NT2/D1 (cell line): ENCODE data around the gene FGF3.

ENCODE experiments used
- DNase-seq: peaks from one replicate; pipeline ENCODE4 v3.0.0-alpha.2; 2011; ENCODE audit warnings: low read depth, low spot score
- H3K27me3 ChIP-seq: 2 replicates; pipeline ENCODE4 v1.6.0; 2011; ENCODE audit warnings: mild to moderate bottlenecking; ENCODE audit not compliant: insufficient read length, insufficient read depth
- H3K36me3 ChIP-seq: 2 replicates; pipeline ENCODE4 v1.6.1; 2011; ENCODE audit warnings: mild to moderate bottlenecking, low read length, mixed read lengths; ENCODE audit not compliant: insufficient read depth, insufficient read length
- H3K4me1 ChIP-seq: 2 replicates; pipeline ENCODE4 v1.5.1; 2011; ENCODE audit not compliant: insufficient read depth, insufficient read length
- H3K4me3 ChIP-seq: 2 replicates; pipeline ENCODE4 v1.5.1; 2011; ENCODE audit warnings: low read depth; ENCODE audit not compliant: insufficient read length
- H3K9ac ChIP-seq: 2 replicates; pipeline ENCODE4 v1.6.0; 2011; ENCODE audit warnings: low read depth; ENCODE audit not compliant: insufficient read length
- H3K9me3 ChIP-seq: 2 replicates; pipeline ENCODE4 v1.5.1; 2011; ENCODE audit warnings: mild to moderate bottlenecking, low read length; ENCODE audit not compliant: insufficient read depth
- SUZ12 ChIP-seq: IDR thresholded peaks from 2 replicates; pipeline ENCODE4 v1.6.1; 2011; ENCODE audit not compliant: insufficient read length, insufficient read depth; ENCODE audit errors: extremely low read depth
- YY1 ChIP-seq: IDR thresholded peaks from 2 replicates; pipeline ENCODE4 v1.6.1; 2011; ENCODE audit not compliant: insufficient read length, insufficient read depth
- ZNF274 ChIP-seq: IDR thresholded peaks from 2 replicates; pipeline ENCODE4 v1.6.1; 2011; ENCODE audit warnings: mild to moderate bottlenecking, low read depth, low read length

Gene FGF3

DNA sequence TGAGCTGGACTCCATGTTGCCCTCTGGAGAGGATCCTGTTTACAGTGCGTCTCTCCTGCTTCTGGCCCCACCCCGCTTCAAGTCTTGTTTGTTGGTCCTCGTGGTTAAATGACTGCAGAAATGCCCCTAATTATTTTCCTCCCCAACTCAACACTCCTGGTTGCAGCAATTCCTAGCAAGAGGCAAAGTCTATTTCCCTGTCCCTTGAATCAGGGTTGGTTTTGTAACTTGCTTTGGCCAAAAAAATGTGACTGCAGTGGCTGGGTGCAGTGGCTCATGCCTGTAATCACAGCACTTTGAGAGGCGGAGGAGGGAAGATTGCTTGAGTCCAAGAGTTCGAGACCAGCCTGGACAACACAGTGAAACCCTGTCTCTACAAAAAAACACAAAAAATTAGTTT, 41.0 kb upstream of the FGF3 start:
- H3K9ac ChIP-seq, result no peak overlapping the region
- peaks cover 5% of the 10 kb centered on the region for H3K4me1 ChIP-seq
- peaks cover 6% of the 10 kb centered on the region; the same call in 1 of the 2 replicates for H3K9me3 ChIP-seq
- no peaks in the 10 kb centered on the region for H3K36me3 ChIP-seq
- no peak overlapping the region for H3K4me3 ChIP-seq
- DNase-seq, result no peak
- H3K27me3 ChIP-seq, result peaks cover 7% of the 10 kb centered on the region
- TF ChIP-seq ZNF274 (no peak), YY1 (no peak), SUZ12 (no peak)

DNA sequence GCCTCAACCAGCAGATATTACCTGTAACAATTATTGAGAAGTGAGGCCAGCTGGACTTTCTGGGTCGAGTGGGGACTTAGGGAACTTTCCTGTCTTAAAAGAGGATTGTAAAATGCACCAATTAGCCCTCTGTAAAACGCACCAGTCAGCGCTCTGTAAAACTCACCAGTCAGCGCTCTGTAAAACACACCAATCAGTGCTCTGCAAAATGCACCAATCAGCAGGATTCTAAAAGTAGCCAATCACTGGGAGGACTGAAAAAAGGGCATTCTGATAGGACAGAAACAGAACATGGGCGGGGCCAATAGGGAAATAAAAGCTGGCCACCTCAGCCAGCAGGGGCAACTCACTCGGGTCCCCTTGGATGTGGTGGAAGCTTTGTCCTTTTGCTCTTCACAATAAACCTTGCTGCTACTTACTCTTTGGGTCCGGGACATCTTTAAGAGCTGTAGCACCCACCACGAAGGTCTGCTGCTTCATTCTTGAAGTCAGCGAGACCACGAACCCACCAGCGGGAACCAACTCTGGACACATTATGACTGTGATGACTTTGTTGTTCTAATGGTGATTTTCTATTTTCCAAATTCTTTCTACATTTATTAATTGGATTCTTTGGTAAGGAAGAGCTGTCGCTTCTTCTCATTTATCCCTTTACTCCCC, 40.2 kb upstream of the FGF3 start:
- Histone ChIP-seq H3K27me3 (peaks cover 7% of the 10 kb centered on the region), H3K9ac (no peak overlapping the region), H3K36me3 (no peaks in the 10 kb centered on the region), H3K4me1 (peaks cover 5% of the 10 kb centered on the region), H3K4me3 (no peak overlapping the region), H3K9me3 (peaks cover 6% of the 10 kb centered on the region; the same call in 1 of the 2 replicates)
- TF ChIP-seq YY1 (no peak), SUZ12 (no peak), ZNF274 (no peak)
- DNase-seq, result no peak

DNA sequence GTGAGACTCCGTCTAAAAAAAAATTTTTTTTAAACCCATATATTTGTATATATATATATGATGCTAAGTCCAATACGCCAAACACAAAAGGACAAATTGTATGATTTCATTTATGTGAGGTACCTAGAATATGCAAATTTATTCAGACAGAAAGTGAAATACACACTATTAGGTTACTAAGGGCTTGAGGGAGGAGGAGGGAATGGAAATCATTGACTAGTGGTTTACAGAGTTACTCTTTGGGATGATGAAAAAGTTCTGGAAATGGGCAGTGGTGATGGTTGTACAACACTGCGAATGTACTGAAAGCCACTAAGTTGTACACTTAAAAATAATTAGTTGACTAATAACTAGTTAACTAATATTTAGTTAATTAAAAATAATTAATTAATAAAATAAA, 36.2 kb upstream of the FGF3 start:
- TF ChIP-seq ZNF274 (no peak), SUZ12 (no peak), YY1 (no peak)
- peaks cover 26% of the 10 kb centered on the region for H3K9me3 ChIP-seq
- no peaks in the 10 kb centered on the region for H3K36me3 ChIP-seq
- no peak for DNase-seq
- no peaks in the 10 kb centered on the region for H3K4me1 ChIP-seq
- no peaks in the 10 kb centered on the region for H3K27me3 ChIP-seq
- no peak overlapping the region for H3K4me3 ChIP-seq
- H3K9ac ChIP-seq, result no peak overlapping the region

DNA sequence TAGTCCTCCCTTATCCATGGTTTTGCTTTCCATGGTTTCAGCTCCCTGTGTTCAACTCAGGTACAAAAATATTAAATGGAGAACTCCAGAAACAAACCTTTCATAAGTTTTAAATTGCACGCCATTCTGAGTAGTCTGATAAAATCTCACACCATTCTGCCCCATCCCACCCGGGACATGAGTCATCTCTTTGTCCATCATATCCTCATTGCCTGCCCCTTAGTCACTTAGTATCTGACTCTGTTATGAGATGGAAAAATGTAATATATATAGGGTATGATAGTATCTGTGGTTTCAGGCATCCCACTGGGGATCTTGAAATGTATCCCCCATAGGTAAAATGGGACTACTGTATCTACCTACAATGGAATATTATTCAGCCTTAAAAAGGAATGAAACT, 35.5 kb upstream of the FGF3 start:
- H3K4me3 ChIP-seq, result no peak overlapping the region
- no peak for TF ChIP-seq YY1
- TF ChIP-seq ZNF274, result no peak
- no peak for TF ChIP-seq SUZ12
- H3K27me3 ChIP-seq, result no peaks in the 10 kb centered on the region
- H3K9ac ChIP-seq, result no peak overlapping the region
- peaks cover 26% of the 10 kb centered on the region for H3K9me3 ChIP-seq
- no peak for DNase-seq
- H3K36me3 ChIP-seq, result no peaks in the 10 kb centered on the region
- no peaks in the 10 kb centered on the region for H3K4me1 ChIP-seq

DNA sequence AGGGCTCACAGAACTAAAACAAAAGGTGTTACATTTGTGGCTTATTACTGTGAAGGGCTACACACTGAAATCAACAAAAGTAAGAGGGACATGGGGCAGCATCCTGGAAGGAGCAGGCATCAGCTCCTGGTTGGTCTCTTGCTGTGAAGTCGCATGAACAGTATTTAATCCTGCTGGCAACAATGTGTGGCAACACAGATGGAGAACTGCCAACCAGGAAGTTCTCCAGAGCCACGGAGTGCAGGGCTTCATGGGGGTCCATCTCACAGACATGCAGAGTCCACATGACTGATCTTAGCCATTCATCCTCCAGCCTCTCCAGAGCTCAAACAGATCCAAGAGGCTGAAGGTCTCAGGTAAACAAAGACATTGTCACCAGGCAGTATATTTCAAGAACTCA, 32.8 kb upstream of the FGF3 start:
- H3K36me3 ChIP-seq, result no peaks in the 10 kb centered on the region
- no peak for DNase-seq
- H3K27me3 ChIP-seq, result no peaks in the 10 kb centered on the region

DNA sequence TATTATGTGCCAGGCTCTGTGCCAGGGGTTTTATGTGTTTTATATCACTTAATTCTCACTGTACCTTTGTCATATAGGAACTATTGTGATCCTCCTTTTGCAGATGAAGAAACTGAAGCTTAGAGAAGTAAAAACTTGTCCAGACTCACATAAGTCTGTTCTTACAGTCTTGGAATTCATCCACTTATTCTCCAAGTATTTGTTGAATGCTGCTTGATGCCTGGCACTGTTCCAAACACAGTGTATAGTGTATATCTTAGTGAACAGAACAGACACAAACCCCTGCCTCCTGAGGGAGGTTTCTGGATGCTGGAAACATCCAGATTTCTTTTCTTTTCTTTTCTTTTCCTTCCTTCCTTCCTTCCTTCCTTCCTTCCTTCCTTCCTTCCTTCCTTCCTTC, 29.0 kb upstream of the FGF3 start:
- TF ChIP-seq YY1 (no peak), SUZ12 (no peak), ZNF274 (no peak)
- Histone ChIP-seq H3K36me3 (no peaks in the 10 kb centered on the region), H3K9me3 (peaks cover 16% of the 10 kb centered on the region; the same call in 1 of the 2 replicates), H3K27me3 (peaks cover 7% of the 10 kb centered on the region), H3K4me1 (peaks cover 4% of the 10 kb centered on the region), H3K9ac (no peak overlapping the region), H3K4me3 (no peak overlapping the region)
- DNase-seq, result no peak

More for the DNA sequence above, 32.8 kb upstream of the FGF3 start:
- TF ChIP-seq ZNF274, result no peak
- TF ChIP-seq YY1, result no peak
- no peak for TF ChIP-seq SUZ12
- Histone ChIP-seq H3K4me1 (no peaks in the 10 kb centered on the region), H3K4me3 (no peak overlapping the region), H3K9ac (no peak overlapping the region), H3K9me3 (peaks cover 25% of the 10 kb centered on the region; the same call in 1 of the 2 replicates)

DNA sequence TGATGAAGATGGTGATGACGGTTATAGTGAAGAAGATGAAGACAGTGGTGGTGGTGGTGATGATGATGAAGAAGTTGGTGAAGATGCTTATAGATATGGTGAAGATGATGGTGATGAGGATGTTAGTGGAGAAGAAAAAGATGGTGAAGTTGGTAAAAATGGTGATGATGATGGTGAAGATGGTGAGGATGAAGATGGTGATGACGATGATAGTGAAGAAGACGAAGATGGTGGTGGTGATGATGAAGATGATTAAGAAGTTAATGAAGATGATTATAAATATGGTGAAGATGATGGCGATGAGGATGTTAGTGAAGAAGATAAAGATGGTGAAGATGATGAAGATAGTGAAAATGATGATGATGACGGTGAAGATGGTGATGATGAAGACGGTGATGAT, 25.2 kb upstream of the FGF3 start:
- Histone ChIP-seq H3K9me3 (0 out of 2 replicates have a peak, but pooled peaks cover 5% of the 10 kb centered on the region), H3K27me3 (peaks cover 9% of the 10 kb centered on the region), H3K36me3 (no peaks in the 10 kb centered on the region), H3K4me3 (no peak overlapping the region), H3K4me1 (peaks cover 11% of the 10 kb centered on the region), H3K9ac (no peak overlapping the region)
- TF ChIP-seq YY1, result no peak
- no peak for TF ChIP-seq SUZ12
- TF ChIP-seq ZNF274, result no peak
- DNase-seq, result no peak

DNA sequence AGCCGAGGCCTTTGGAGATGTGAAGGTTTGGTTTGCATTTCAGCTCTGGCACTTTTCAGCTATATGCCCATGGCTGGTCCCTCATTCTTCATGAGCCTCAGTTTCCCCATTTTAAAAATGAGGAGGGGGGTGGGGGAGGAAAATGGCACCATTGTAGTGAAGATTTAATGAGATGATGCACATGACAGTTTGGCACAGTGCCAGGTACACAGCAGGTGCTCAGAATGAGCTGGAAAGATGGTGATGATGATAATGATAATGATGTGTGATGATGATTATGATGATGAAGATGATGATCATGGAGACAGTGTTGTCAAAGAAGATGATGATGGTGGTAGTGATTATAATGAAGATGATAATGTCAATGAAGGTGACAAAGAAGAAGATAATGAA, 24.3 kb upstream of the FGF3 start:
- H3K9me3 ChIP-seq, result no peaks in the 10 kb centered on the region
- no peak for TF ChIP-seq YY1
- no peak for TF ChIP-seq ZNF274
- TF ChIP-seq SUZ12, result no peak
- H3K4me1 ChIP-seq, result peaks cover 11% of the 10 kb centered on the region
- H3K4me3 ChIP-seq, result no peak overlapping the region
- no peak for DNase-seq
- H3K36me3 ChIP-seq, result no peaks in the 10 kb centered on the region
- no peak overlapping the region for H3K9ac ChIP-seq
- peaks cover 9% of the 10 kb centered on the region for H3K27me3 ChIP-seq
